ENCODE measurements around the gene SLC3A2.
"Not testable (repeated sequence)": the region's sequence is repeated elsewhere in the genome, so short reads cannot be mapped to it uniquely, and the experiment has no call there.

Gene SLC3A2

DNA sequence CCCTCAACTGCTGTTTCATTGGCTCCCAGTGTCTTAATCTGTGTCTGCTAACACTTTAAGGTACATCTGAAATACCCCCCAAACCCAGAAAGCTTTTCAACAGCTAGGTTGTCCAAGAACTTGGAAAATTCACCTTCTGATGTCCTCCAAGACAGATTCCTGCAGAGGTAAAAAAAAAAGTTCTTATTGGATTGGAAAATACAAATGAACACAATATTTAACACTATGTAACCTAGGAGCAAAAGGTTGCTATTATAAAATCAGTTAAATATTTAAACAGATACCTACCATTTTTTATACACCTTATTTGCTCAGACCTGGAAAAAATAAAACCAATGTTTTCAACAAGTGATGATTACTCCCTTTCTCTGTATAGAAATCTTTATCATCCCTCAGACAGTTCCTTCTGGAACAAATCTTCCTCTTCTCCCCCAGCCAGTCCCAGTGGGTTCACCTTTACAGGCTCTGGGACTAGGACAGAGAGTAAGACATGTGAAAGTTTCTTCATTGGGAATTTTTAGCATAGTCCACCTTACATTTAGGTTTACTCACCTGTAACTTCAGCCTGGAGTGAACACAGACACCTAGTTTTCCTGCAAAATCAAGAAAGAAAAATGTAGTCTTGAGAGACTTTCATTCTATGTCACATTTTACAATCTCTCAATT is 28.0 kb upstream of the SLC3A2 start:
- DNase-seq = no peak

DNA sequence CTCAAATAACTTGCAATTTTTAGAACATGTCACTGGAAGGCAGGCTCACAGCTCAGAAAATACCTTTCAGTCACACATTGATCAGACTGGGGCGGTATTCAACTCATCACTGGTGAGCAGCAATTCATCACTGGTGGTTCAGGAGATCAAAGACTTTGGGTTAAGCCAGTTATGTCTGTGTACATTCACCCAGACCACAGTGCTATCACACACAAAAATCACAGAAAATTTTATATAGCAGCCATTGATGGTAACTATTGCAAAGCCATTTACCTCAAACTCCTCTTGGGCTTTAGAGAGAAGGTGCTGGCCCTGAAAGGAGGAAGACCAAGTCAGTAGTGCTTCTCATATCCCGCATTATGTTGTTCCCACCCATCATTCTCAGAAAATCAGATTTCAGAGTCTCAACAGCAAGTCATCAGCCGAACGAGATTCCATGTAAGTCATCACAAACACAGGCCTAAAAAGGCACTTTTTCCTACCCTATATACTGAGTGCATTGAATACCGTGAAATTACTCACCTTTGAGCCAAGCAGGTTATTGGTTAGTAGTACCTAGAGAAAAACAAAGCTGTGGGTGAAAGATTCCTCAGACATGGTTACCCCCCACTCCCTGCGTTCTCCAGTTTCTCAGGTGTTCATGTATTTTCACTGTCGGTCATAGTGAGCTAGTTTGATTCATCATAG is 27.3 kb upstream of the SLC3A2 start:
- DNase-seq = no peak

DNA sequence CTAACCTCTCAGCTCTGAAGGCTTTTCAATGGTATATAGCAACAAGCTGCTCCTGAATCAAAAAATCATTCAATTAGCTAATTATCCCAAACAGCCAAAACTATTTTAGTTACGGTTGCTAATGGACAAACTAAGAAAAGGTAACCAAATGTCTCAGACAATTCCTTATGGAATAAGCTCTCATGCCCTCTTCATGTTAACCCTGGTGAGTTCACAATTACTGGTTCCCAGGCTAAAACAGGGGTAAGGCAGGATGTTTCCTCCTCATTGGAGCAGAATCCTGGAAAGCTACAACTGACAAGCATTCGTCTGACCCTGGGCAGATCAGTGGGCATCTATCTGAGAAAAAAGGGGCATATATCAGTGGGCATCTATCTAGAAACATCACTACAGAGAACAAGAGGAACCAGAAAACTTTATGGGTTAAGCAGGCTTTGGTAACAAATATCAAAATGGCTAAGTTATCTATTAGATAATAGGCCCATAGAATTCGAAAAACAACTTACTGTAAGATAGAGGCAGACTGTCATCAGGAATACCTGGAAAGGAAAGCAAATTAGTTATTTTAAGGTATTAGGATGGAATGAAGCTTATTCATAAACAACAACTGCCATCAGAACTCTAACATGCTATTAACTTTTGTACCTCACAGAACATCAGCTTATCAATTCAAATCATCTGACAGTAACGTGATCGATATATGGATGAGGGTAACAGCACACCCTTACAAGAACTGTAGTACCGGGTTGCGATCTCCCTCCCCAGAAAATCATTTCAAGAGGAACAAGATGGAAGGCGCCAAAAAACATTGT is 26.5 kb upstream of the SLC3A2 start:
- DNase-seq = no peak

DNA sequence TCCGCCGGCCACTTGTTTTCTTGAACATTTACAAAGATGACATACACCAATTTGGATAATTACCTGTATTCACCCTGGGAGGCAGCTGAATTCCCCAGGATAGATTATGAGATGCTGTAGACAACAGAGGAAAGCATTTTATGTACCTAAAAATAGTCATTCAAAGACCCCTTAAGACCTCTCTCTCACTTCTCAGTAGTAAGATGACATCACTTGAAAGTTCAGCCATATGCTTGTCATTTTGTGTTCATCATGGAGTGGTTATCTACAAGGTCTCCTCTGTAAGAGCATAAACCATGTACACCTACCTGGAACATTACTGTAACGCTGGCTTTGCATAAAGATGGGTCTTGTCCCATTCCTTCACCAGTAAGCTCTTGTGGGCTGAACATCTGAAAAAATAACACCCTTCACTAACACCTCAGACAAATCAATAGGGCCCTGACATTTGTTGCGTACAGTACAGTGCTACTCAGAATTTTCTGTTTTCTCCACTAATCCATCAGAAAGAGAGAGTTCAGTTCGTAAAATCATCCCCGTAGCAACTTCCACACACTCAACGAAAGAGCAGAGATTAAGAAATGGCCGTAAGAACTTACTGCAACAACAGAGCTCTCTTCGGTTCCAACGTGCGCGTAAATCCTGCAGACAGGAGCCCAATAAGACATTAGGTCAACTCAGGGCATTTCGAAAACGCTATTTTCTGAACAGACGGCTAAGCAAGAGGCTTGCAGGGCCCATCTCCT is 25.7 kb upstream of the SLC3A2 start:
- peak; percentile 38 for DNase-seq

DNA sequence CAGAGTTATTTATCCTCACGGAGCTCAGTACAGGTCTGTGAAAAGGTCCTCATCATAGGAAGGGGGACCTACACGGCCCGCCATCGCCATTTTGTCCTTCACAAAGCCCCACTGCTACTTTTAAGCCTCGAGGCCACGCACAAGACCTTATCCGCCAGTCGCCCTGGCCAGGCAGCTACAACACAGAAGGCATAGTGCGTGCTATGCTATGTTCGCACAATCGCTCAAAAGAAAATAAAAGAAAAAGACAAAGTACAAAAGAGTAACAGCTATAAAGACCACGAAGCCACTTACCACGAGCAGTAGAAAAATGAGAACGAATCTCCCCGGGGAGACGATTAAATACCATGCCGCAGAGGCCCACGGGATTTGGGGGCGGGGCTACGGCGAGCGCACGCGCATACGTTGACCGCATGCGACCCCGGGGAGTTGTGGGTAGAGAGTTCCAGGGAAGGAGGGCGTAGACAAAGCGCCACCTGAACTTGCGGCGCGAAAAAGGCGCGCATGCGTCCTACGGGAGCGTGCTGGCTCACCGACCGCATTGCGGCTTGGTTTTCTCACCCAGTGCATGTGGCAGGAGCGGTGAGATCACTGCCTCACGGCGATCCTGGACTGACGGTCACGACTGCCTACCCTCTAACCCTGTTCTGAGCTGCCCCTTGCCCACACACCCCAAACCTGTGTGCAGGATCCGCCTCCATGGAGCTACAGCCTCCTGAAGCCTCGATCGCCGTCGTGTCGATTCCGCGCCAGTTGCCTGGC is 24.9 kb upstream of the SLC3A2 start:
- peak; percentile 98 for DNase-seq

DNA sequence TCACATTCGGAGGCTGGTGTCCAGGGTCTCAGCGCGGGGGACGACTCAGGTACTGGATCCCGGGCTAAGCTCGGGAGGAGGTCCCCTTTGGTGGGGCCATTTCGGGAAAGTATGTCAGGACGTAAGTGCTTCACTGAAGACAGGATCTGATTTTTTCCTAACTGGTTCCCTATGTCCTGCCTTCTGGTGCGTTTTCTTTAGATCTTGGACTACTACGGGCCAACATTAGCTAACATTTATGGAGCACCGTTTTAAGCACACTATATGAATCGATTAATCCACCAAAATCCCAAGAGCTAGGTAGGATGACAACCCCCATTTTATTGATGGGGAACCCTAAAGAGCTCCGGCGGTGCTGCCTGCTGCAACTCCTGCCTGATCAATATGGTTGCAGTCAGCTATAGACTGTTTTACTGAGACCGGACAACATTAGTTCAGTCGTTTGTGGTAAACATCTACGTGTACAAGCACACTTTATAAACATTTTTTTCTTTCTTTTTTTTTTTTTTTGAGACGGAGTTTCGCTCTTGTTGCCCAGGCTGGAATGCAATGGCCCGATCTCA is 24.3 kb upstream of the SLC3A2 start:
- peak; percentile 35 for DNase-seq

DNA sequence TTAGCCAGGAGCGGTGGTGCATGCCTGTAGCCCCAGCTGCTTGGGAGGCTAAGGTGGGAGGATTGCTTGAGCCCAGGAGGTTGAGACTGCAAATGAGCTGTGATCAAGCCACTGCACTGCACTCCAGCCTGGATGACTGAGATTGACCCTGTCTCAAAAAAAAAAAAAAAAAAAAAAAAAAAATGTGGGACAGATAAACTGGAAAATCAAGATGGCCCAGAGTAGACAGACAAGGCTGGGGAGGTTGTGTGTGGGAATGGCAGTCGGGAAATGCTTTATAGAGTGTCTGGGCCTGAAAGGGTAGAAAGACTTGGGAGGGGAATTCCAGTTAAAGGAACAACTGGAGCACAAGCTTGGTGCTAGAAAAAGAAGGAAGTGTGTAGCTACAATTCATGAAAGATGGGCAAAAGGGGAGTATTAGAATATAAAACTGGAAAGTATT is 23.1 kb upstream of the SLC3A2 start:
- peak; percentile 51 for DNase-seq

DNA sequence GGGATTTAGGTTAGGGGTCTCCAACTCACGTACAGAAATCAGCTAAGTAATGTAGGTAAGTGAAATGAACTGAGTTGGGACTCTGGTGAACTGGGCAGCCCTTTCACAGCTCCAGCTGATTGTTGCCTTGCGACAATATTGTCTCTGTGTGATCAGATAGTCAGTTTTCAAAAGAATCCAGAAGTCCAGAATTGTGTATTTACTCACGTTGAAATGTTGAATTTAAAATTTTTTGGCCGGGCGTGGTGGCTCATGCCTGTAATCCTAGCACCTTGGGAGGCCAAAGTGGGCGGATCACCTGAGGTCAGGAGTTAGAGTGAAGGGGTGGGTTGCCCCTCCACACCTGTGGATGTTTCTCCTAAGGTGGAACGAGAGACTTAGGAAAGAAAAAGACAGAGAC is 22.5 kb upstream of the SLC3A2 start:
- peak; percentile 47 for DNase-seq

DNA sequence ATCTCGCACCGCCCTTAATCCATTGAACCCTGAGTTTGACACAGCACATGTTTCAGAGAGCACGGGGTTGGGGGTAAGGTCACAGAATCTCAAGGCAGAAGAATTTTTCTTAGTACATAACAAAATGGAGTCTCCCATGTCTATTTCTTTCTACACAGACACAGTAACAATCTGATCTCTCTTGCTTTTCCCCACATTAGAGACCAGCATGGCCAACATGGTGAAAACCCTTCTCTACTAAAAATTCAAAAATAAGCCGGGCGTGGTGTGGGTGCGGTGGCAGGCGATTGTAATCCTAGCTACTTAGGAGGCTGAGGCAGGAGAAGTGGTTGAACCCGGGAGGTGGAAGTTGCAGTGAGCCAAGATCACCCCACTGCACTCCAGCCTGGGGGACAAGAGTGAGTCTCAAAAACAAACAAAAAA is 21.4 kb upstream of the SLC3A2 start:
- peak; percentile 47 for DNase-seq

DNA sequence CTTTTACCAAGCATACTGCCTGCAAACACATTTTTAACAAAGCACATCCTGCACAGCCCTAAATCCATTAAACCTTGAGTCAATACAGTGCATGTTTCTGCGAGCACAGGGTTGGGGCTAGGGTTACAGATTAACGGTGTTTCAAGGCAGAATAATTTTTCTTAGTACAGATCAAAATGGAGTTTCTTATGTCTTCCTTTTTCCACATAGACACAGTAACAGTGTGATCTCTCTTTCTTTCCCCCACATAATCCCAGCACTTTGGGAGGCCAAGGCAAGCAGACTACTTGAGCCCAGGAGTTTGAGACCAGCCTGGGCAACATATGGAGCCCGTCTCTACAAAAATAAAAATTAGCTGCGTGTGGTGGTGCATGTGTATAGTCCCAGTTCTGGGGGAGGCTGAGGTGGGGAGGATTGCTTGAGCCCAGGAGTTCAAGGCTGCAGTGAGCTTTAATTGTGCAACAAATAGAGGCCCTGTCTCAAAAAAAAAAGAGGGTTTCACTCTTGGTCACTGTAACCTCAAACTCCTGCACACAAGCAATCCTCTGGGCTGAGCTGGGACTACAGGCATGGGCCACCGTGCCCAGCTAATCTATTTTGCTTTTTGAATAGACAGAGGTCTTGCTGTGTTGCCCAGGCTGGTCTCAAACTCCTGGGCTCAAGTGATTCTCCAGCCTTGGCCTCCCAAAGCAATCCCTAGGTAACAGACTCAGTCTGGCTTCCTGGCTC is 19.7 kb upstream of the SLC3A2 start:
- peak; percentile 41 for DNase-seq

DNA sequence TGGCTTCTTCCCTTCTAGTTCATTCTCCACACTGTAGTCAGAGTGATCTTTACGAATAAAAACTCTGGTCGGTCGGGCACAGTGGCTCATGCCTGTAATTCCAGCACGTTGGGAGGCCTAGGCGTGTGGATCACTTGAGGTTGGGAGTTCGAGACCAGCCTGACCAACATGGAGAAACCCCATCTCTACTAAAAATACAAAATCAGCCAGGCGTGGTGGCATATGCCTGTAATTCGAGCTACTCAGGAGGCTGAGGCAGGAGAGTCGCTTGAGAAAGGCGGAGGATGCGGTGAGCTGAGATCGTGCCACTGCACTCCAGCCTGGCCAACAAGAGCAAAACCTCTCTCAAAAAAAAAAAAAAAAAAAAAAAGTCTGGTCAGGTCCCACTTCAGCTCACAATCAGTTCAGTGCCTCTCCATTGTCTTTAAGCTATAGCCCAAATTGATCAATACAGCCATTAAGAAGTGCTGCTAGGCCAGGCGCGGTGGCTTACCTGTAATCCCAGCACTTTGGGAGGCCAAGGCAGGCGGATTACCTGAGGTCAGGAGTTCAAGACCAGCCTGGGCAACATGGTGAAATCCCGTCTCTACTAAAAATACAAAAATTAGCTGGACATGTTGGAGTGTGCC is 19.0 kb upstream of the SLC3A2 start:
- DNase-seq = not testable (repeated sequence)

DNA sequence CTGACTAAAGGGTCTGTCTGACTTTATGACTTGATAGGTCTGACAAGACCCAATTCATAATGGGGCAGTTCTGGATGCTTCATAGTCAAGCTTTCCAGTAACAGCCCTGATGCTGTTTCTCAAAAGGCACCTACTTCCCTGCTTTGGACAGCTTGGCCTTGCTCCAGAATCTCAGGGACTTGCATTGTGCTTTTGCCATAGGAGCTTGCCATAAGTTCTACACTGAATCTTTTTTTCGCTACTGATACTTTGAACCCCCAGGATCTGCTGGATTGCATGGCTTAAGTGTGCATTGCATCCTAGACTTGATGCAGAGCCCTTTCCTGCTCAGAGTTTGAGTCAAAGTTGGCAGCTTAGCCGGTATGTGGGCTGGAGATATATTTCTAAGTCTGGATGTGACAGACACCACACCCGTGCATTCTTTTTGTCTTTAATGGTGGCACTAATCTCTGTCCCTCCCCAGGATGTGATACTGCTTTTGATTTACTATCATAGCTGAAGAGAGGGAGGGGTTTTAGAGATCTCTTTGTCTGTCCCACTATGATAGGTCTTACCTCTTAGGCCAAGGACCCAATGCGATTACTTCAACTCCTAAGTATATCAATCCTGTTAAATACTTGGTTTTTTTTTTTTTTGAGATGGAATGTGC is 16.9 kb upstream of the SLC3A2 start:
- peak; percentile 95 for DNase-seq

DNA sequence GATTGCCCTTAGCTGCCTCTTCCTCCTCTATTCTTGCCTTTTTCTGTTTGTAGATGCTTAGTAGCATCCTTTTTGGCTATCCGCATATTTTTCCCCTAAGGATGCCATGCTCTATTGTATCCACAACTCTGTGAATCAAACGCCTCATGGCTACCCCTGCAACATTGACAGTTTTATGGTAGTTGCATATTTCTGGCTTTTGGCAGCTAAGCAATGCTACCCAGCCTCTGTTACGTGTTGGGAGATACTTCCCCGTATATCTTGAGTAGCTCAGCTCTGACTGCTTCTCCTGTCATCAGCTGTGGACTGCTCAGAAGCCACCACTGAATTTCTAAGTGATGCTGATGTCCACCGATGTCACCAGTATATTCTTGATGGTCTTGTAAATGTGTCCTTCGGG is 15.1 kb upstream of the SLC3A2 start:
- DNase-seq = no peak

DNA sequence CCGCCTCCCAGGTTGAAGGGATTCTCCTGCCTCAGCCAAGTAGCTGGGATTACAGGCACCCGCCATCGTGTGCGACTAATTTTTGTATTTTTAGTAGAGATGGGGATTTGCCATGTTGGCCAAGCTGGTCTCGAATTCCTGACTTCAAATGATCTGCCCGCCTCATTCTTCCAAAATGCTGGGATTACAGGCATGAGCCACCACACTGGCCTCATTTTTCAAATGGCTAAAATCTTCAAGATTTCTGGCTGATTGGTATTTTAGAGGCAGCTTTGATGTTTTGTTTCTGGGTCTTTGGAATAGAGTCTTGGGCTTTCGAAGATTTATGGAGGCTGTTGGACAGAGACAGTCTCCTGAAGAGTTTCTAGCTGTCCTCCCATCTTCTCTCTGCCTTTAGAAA is 5.8 kb upstream of the SLC3A2 start:
- no peak for DNase-seq

DNA sequence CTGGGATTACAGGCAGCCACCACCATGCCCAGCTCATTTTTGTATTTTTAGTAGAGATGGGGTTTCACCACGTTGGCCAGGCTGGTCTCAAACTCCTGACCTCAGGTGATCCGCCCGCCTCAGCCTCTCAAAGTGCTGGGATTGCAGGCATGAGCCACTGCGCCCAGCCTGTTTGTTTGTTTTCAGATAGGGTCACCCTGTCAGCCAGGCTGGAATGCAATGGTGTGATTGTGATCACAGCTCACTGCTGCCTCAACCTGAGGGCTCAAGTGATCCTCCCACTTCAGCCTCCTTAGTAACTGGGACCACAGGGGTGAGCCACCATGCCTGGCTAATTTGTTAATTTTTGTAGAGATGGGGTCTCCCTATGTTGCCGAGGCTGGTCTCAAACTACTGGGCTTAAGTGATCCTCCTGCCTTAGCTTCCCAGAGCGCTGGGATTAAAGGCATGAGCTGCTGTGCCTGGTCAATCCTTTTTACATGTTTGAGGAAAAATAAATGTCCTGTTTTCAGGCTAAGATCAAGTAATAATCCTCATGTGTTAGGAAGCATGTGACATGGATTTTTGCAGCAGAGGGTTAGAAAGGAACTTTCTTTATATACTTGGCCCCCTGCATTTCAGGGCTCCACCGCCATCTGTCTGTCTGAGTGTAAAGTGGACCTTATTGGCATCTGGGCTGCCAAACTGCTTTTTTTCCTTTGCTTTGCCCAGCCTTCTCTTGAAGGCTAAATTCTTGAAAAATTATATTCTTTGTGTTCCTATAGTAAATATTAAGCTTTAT is 4.8 kb upstream of the SLC3A2 start:
- DNase-seq = peak; percentile 44

DNA sequence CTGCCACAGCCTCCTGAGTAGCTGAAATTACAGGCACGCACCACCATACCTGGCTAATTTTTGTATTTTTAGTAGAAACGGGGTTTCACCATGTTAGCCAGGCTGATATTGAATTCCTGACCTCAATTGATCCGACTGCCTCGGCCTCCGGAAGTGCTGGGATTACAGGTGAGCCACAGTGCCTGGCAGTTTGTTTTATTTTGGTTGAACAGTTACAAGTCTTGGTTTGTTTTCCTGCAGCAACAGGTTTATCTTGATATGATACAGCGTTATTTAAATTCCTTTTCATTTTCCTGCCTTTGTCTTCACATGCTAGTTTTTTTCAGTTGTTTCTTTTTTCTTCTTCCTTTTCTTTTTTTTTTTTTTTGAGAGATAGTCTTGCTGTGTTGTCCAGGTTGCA is 4.0 kb upstream of the SLC3A2 start:
- no peak for DNase-seq

DNA sequence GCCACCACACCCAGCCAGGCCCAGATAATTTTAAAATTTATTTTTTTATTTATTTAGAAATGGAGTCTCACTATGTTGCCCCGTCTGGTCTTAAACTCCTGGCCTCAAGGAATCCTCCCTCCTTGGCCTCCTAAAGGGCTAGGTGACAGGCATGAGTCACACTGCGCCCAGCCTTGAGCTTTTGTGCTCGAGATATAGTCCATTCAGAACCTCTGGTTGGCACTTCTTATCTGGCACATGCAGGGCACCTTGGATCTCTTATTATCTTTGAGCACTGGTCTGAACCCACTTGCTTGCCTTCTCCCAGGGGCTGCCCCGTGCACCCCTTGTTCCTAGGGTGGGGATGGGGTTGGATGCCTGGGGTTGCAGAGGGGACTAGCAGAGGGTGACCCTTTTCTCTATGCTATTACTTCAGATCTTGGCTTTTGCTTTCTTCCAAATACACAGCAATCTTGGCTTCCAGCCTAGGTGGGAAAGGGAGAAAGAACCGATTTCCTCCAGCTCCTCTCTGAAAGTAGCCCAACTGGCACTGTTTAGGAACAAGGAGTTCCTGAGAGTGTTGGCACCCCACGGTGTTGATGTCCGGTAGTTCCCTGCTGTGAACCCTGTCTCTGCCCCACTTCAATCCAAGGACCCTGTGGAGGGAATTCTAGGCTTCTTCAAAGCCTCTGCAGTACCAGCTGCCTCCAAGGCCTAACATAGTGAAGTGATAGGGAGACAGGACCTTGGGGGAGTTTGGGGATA is 1.3 kb upstream of the SLC3A2 start:
- no peak for DNase-seq

DNA sequence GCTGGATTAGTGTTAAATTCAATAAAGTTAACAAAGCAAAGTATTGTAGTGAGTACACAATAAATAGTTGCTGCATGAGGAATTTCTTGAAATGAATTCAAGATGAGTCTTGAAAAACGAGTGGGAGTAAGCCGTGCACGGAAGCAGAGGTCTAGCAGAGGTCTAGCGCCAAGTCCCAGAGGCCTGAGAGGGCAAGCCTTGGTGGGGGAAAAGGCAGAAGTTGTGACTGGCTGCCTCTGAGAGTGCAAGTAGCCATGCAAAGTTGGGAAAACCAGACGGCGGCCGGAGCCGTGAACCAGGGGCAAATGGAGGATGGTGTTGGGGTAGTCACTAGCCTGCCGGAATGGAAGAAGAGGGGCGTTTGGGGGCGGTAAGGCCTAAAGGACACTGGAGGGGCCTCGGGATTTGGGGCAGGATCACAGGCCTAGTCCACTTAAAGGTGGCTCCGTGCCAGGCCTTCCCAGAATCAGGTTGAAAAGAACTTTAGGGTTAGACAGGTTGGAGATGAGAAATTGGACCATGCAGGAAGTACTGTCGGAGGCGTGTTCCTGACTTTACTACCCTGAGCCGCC is 379 bp upstream of the SLC3A2 start:
- peak; percentile 60 for DNase-seq

Data from NCI-H82 (cell line).